AG10803 (cell line): ENCODE measurements around the gene DIAPH3.

ENCODE experiments used
- DNase-seq: peaks from one replicate; pipeline ENCODE4 v3.0.0; 2010; ENCODE audit warnings: low read depth
- H3K4me3 ChIP-seq: 2 replicates; pipeline ENCODE4 v1.5.1; 2011; ENCODE audit warnings: mild to moderate bottlenecking, low read length, control low read depth
- CTCF ChIP-seq: conservative IDR thresholded peaks from 2 replicates; pipeline ENCODE4 v1.5.1; 2011; ENCODE audit warnings: mild to moderate bottlenecking, low read length, control low read depth, inconsistent platforms

The DIAPH3 gene

GRCh38 chr13:59975807-59976435, 187.8 kb downstream of the DIAPH3 start:
- no peak for DNase-seq
- no peak for TF ChIP-seq CTCF
- H3K4me3 ChIP-seq, result no peak overlapping the region

GRCh38 chr13:59970847-59971246, 192.9 kb downstream of the DIAPH3 start:
- no peak for DNase-seq
- TF ChIP-seq CTCF, result no peak

GRCh38 chr13:59963827-59964226, 199.9 kb downstream of the DIAPH3 start:
- DNase-seq, result no peak
- H3K4me3 ChIP-seq, result no peak overlapping the region
- no peak for TF ChIP-seq CTCF

More at GRCh38 chr13:59970847-59971246, 192.9 kb downstream of the DIAPH3 start:
- no peak overlapping the region for H3K4me3 ChIP-seq

GRCh38 chr13:59963383-59963782, 200.3 kb downstream of the DIAPH3 start:
- DNase-seq, result no peak
- H3K4me3 ChIP-seq, result no peak overlapping the region

GRCh38 chr13:59962343-59962742, 201.4 kb downstream of the DIAPH3 start:
- no peak for TF ChIP-seq CTCF
- H3K4me3 ChIP-seq, result no peak overlapping the region
- DNase-seq, result no peak

More at GRCh38 chr13:59963383-59963782, 200.3 kb downstream of the DIAPH3 start:
- no peak for TF ChIP-seq CTCF

- no peak for TF ChIP-seq CTCF
- H3K4me3 ChIP-seq, result no peak overlapping the region
- no peak for DNase-seq
Measured at GRCh38 chr13:59960683-59961082, 203.0 kb downstream of the DIAPH3 start.

- no peak overlapping the region for H3K4me3 ChIP-seq
- no peak for TF ChIP-seq CTCF
- no peak for DNase-seq
Measured at GRCh38 chr13:59957438-59957837, 206.3 kb downstream of the DIAPH3 start.
